H1 (cell line): Measurements from ENCODE around the gene TP73. TPM values are rescaled to one million over a fixed set of nuclear protein-coding genes. Genes with fewer than 3 reads are reported as not detected.

ENCODE experiments used
- CTCF ChIA-PET: fragments of 300-600 bp; sonication (Branson Sonifier 250); formaldehyde crosslinking; loops from one replicate; lab custom pipeline; 2021; ENCODE audit not compliant: partially characterized antibody; lab: Charles Lee
- POLR2A ChIA-PET: fragments of 300-600 bp; sonication (Branson Sonifier 250); formaldehyde crosslinking; loops from one replicate; lab custom pipeline; 2021; ENCODE audit warnings: inconsistent platforms; ENCODE audit not compliant: partially characterized antibody; lab: Charles Lee
- DNase-seq, 2 experiments: peaks; one replicate each; pipeline versions ENCODE4 v3.0.0 to v3.0.0-alpha.2; 2010 to 2022; ENCODE audit warnings: low spot score in 2 of 2, low read depth in 1 of 2, mixed read lengths in 1 of 2
- FAIRE-seq: peaks from 2 replicates; lab custom pipeline; 2011; peaks lifted over from hg19 to GRCh38; lab: Jason Lieb, UNC
- H2AFZ ChIP-seq: 2 replicates; pipeline ENCODE4 v1.8.1; 2012; ENCODE audit warnings: low read length, inconsistent platforms
- H2AK5ac ChIP-seq: 2 replicates; pipeline ENCODE4 v1.6.1; 2013; ENCODE audit warnings: low read depth, low read length
- H2BK120ac ChIP-seq: replicated peaks from 2 replicates; pipeline ENCODE3; 2013; ENCODE audit warnings: low read depth, low read length, inconsistent platforms
- H2BK12ac ChIP-seq: 2 replicates; pipeline ENCODE4 v1.6.1; 2013; ENCODE audit warnings: low read depth, low read length
- H2BK15ac ChIP-seq: 2 replicates; pipeline ENCODE4 v1.6.1; 2013; ENCODE audit warnings: low read length
- H2BK20ac ChIP-seq: 2 replicates; pipeline ENCODE4 v1.6.1; 2013; ENCODE audit warnings: low read length
- H2BK5ac ChIP-seq: 2 replicates; pipeline ENCODE4 v1.6.1; 2013; ENCODE audit warnings: low read depth, low read length
- H3K14ac ChIP-seq: 2 replicates; pipeline ENCODE4 v1.6.1; 2013; ENCODE audit warnings: inconsistent platforms; ENCODE audit not compliant: insufficient read length
- H3K18ac ChIP-seq: 2 replicates; pipeline ENCODE4 v1.6.1; 2013; ENCODE audit warnings: low read length; ENCODE audit errors: extremely low read depth
- H3K23ac ChIP-seq: 2 replicates; pipeline ENCODE4 v1.6.1; 2013; ENCODE audit warnings: inconsistent platforms; ENCODE audit not compliant: insufficient read length
- H3K23me2 ChIP-seq: 2 replicates; pipeline ENCODE4 v1.6.1; 2013; ENCODE audit warnings: low read depth, low read length
- H3K27ac ChIP-seq: 2 replicates; pipeline ENCODE4 v1.6.1; 2011; ENCODE audit warnings: low read depth, low read length, inconsistent platforms
- H3K27me3 ChIP-seq, 4 experiments: replicated peaks in 1 of 4; 1 replicate in 1 of 4; 2 replicates in 3 of 4; pipeline versions ENCODE4 v1.6.1 to v1.8.1; 2011 to 2013; ENCODE audit warnings: low read length in 3 of 4, mild to moderate bottlenecking in 3 of 4, inconsistent platforms in 2 of 4, mixed read lengths in 2 of 4, moderate library complexity in 1 of 4; ENCODE audit not compliant: control insufficient read depth in 3 of 4, insufficient read depth in 3 of 4; ENCODE audit errors: extremely low read depth in 1 of 4
- H3K36me3 ChIP-seq, 4 experiments: 2 replicates each; pipeline versions ENCODE4 v1.6.1 to v1.8.1; 2011 to 2013; ENCODE audit warnings: mild to moderate bottlenecking in 4 of 4, low read length in 3 of 4, moderate library complexity in 2 of 4, control low read depth in 1 of 4, inconsistent platforms in 1 of 4; ENCODE audit not compliant: insufficient read depth in 4 of 4, control insufficient read depth in 2 of 4
- H3K4ac ChIP-seq: replicated peaks from 2 replicates; pipeline ENCODE3; 2013; ENCODE audit warnings: low read length, low read depth, mixed read lengths, inconsistent platforms; ENCODE audit not compliant: insufficient read length
- H3K4me1 ChIP-seq, 4 experiments: replicated peaks in 1 of 4; 1 replicate in 1 of 4; 2 replicates in 3 of 4; pipeline versions ENCODE4 v1.6.1 to v1.8.1; 2011 to 2013; ENCODE audit warnings: low read length in 3 of 4, inconsistent platforms in 2 of 4, mixed read lengths in 1 of 4; ENCODE audit not compliant: insufficient read depth in 4 of 4, control insufficient read depth in 3 of 4
- H3K4me2 ChIP-seq, 2 experiments: 2 replicates each; pipeline versions ENCODE4 v1.6.1 to v1.8.1; 2011 to 2013; ENCODE audit warnings: low read depth in 2 of 2, low read length in 2 of 2, control low read depth in 1 of 2, inconsistent platforms in 1 of 2, mild to moderate bottlenecking in 1 of 2; ENCODE audit not compliant: insufficient read depth in 1 of 2
- H3K4me3 ChIP-seq, 4 experiments: fragments of 200-600, 300-600 bp in 1 of 4; sonication (generic), shearing (Covaris generic), sonication (Bioruptor Twin) in 1 of 4; 2 replicates each; pipeline versions ENCODE4 v1.5.1 to v1.8.1; 2011 to 2016; ENCODE audit warnings: low read length in 4 of 4, low read depth in 3 of 4, control low read depth in 2 of 4, inconsistent platforms in 2 of 4, mild to moderate bottlenecking in 2 of 4, mixed read lengths in 1 of 4, moderate library complexity in 1 of 4; ENCODE audit not compliant: insufficient read depth in 2 of 4; ENCODE audit errors: extremely low read depth in 1 of 4
- H3K56ac ChIP-seq: replicated peaks from 2 replicates; pipeline ENCODE3; 2013; ENCODE audit warnings: low read depth, mild to moderate bottlenecking, mixed read lengths, low read length, inconsistent platforms; ENCODE audit not compliant: insufficient read length
- H3K79me1 ChIP-seq: 2 replicates; pipeline ENCODE4 v1.6.1; 2013; ENCODE audit warnings: low read depth, low read length, control low read depth
- H3K79me2 ChIP-seq, 2 experiments: 2 replicates each; pipeline versions ENCODE4 v1.6.1 to v1.8.1; 2012 to 2013; ENCODE audit warnings: low read length in 2 of 2, mild to moderate bottlenecking in 2 of 2, inconsistent platforms in 1 of 2; ENCODE audit not compliant: insufficient read depth in 2 of 2, control insufficient read depth in 1 of 2
- H3K9ac ChIP-seq, 4 experiments: replicated peaks in 1 of 4; 1 replicate in 1 of 4; 2 replicates in 3 of 4; pipeline versions ENCODE4 v1.6.1 to v1.8.1; 2011 to 2013; ENCODE audit warnings: low read depth in 3 of 4, low read length in 3 of 4, control low read depth in 2 of 4, mild to moderate bottlenecking in 2 of 4, moderate library complexity in 2 of 4, inconsistent platforms in 1 of 4; ENCODE audit errors: extremely low read depth in 1 of 4
- H3K9me3 ChIP-seq, 2 experiments: 2 replicates each; pipeline versions ENCODE4 v1.6.1 to v1.8.1; 2012 to 2013; ENCODE audit warnings: mild to moderate bottlenecking in 2 of 2, moderate library complexity in 2 of 2, control low read depth in 1 of 2, inconsistent platforms in 1 of 2, low read depth in 1 of 2, low read length in 1 of 2, mixed read lengths in 1 of 2; ENCODE audit not compliant: insufficient read depth in 2 of 2
- H4K20me1 ChIP-seq, 2 experiments: replicated peaks in 1 of 2; 2 replicates each; pipeline versions ENCODE3 to v1.8.1; 2011 to 2013; ENCODE audit warnings: inconsistent platforms in 2 of 2, low read length in 2 of 2, mild to moderate bottlenecking in 1 of 2; ENCODE audit not compliant: insufficient read depth in 2 of 2, control insufficient read depth in 1 of 2
- H4K5ac ChIP-seq: 2 replicates; pipeline ENCODE4 v1.6.1; 2013; ENCODE audit warnings: low read length, low read depth, mixed read lengths, inconsistent platforms; ENCODE audit not compliant: insufficient read length
- H4K8ac ChIP-seq: 2 replicates; pipeline ENCODE4 v1.8.0; 2013; ENCODE audit warnings: mild to moderate bottlenecking, moderate library complexity, low read length, inconsistent platforms; ENCODE audit not compliant: insufficient read depth; ENCODE audit errors: extremely low read depth
- H4K91ac ChIP-seq: replicated peaks from 2 replicates; pipeline ENCODE3; 2013; ENCODE audit warnings: low read length, mixed read lengths, inconsistent platforms; ENCODE audit not compliant: insufficient read length
- CHD1 ChIP-seq: IDR thresholded peaks from 2 replicates; pipeline ENCODE4 v1.6.1; 2012; ENCODE audit warnings: low read depth, low read length, improper control_type of control experiment
- GTF2F1 ChIP-seq: IDR thresholded peaks from 2 replicates; pipeline ENCODE4 v1.6.1; 2012; ENCODE audit warnings: low read depth, low read length, improper control_type of control experiment, borderline replicate concordance
- JUN ChIP-seq: IDR thresholded peaks from 2 replicates; pipeline ENCODE4 v1.6.1; 2011; ENCODE audit warnings: low read depth, mild to moderate bottlenecking, improper control_type of control experiment, low read length
- PHF8 ChIP-seq: fragments of 200-600 bp; sonication (generic); conservative IDR thresholded peaks from 2 replicates; pipeline ENCODE4 v1.7.1; 2012; ENCODE audit warnings: low read depth, mild to moderate bottlenecking, inconsistent platforms, low read length, moderate library complexity
- POLR2A ChIP-seq, 2 experiments: IDR thresholded peaks; 1 replicate in 1 of 2; 2 replicates in 1 of 2; pipeline ENCODE4 v1.6.1; 2011; ENCODE audit warnings: low read depth in 2 of 2, low read length in 2 of 2, mild to moderate bottlenecking in 2 of 2; ENCODE audit errors: control extremely low read depth in 1 of 2
- RAD21 ChIP-seq, 2 experiments: IDR thresholded peaks in 1 of 2; conservative IDR thresholded peaks in 1 of 2; 2 replicates each; pipeline ENCODE4 v1.6.1; 2011; ENCODE audit warnings: low read depth in 2 of 2, low read length in 2 of 2, improper control_type of control experiment in 1 of 2, inconsistent platforms in 1 of 2, mild to moderate bottlenecking in 1 of 2, moderate library complexity in 1 of 2
- SIRT6 ChIP-seq: IDR thresholded peaks from one replicate; pipeline ENCODE4 v1.7.1; 2012; ENCODE audit warnings: low read length, inconsistent platforms
- WGBS, 2 experiments: shearing (Covaris generic) in 1 of 2; methylation state at CpG; one replicate each; pipeline versions ENCODE4 v1.1.6 to v1.1.7; 2013 to 2015; ENCODE audit warnings: low lambda C conversion rate in 2 of 2, mixed read lengths in 2 of 2, inconsistent platforms in 1 of 2, low coverage in 1 of 2, missing lambda C conversion rate in 1 of 2; ENCODE audit not compliant: insufficient replicate concordance in 2 of 2, insufficient coverage in 1 of 2, insufficient read length in 1 of 2; ENCODE audit errors: extremely low coverage in 1 of 2, missing lambda C conversion rate in 1 of 2; 5-methylcytosine and 5-hydroxymethylcytosine counted together
- polyA plus RNA-seq, 7 experiments: library from polyadenylated mRNA; depleted of rRNA in 3 of 7; stranded (reverse) in 5 of 7; unstranded in 2 of 7; fragments of >200 nt in 5 of 7; fragments of 200-250 nt in 2 of 7; gene quantifications; 1 replicate in 5 of 7; 2 replicates in 1 of 7; 4 replicates in 1 of 7; pipeline versions ENCODE4 v1.2.1 to v1.2.3, GENCODE V29; 2011 to 2013; ENCODE audit warnings: missing spikeins in 2 of 7, mixed read lengths in 2 of 7
- total RNA-seq: library from RNA; stranded (reverse); fragmentation: NEBNext Ultra II Directional; extraction: Animal tissue kit (Norgen Biotek cat#: 25700); gene quantifications from 2 replicates; pipeline ENCODE4 v1.2.1, GENCODE V29; 2021
- TF ChIP-seq, protein P1 (sequence below): IDR thresholded peaks from 2 replicates; pipeline ENCODE4 v1.6.1; 2012; ENCODE audit warnings: low read length, inconsistent platforms

Gene TP73
- total and polyA plus RNA-seq, 2 of the 8 experiments (the other 6 are each of a cell fraction or from before 2014, with no cell fraction given) = 2.6 to 3.1 TPM

DNA sequence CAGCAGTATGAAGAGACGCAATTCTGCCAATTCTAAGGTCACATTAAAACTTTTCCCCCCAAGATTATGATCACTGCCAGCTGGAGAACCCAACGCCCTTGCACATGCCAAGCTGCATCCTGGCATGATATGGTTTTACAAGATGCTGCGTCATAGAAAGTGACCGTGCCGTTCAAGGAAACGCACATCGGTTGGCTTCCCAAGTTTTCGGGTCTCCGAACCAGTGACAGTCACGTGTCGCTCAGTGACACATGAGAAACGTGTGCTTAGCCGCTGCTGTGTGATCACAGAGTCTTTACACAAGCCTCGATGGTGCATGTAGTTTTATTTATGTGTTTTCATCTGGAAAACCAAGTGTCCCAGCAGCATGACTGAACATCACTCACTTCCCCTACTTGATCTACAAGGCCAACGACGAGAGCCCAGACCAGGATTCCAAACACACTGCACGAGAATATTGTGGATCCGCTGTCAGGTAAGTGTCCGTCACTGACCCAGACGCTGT is 127.6 kb downstream of the TP73 start:
- Histone ChIP-seq H2BK120ac (no peak overlapping the region), H3K27me3 (no peaks in the 10 kb centered on the region; a peak in 1 of 7 replicates), H4K91ac (no peak overlapping the region), H2BK12ac (no peak overlapping the region), H3K4me2 (no peak overlapping the region), H2AK5ac (no peak overlapping the region), H3K23me2 (no peaks in the 10 kb centered on the region), H3K4me1 (peaks cover 0 to 15% (median 7%) of the 10 kb centered on the region in 4 experiments; a peak in 6 of 7 replicates), H3K4ac (no peak overlapping the region), H2BK20ac (no peak overlapping the region), H3K23ac (no peak overlapping the region), H4K20me1 (peaks cover 10 to 23% of the 10 kb centered on the region in 2 experiments), H3K79me2 (no peaks in the 10 kb centered on the region), H2AFZ (no peak overlapping the region)
- CTCF ChIA-PET = interaction anchor here (0.6 to 1.6 kb wide), 2 partner anchors 56 to 1728 kb away, joined by 3 read pairs; no protein-coding TSS in a partner anchor
- TF ChIP-seq PHF8 (no peak), CHD1 (no peak), GTF2F1 (no peak), JUN (no peak), POLR2A (IDR thresholded peaks at IDR 0.05; ENCODE audit: control extremely low read depth in 1 of 2, low read depth in 2 of 2, low read length in 2 of 2) (no peak), RAD21 (IDR thresholded peaks at IDR 0.05 in 1 of 2, conservative IDR thresholded peaks at IDR 0.05 in 1 of 2; ENCODE audit: low read depth in 2 of 2, low read length in 2 of 2) (no peak), SIRT6 (no peak)
- TF ChIP-seq, protein P1, sequence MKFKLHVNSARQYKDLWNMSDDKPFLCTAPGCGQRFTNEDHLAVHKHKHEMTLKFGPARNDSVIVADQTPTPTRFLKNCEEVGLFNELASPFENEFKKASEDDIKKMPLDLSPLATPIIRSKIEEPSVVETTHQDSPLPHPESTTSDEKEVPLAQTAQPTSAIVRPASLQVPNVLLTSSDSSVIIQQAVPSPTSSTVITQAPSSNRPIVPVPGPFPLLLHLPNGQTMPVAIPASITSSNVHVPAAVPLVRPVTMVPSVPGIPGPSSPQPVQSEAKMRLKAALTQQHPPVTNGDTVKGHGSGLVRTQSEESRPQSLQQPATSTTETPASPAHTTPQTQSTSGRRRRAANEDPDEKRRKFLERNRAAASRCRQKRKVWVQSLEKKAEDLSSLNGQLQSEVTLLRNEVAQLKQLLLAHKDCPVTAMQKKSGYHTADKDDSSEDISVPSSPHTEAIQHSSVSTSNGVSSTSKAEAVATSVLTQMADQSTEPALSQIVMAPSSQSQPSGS = no peak
- TF ChIP-seq, all 59 proteins: peak for 0
- POLR2A ChIA-PET = interaction anchor here (1.0 to 5.8 kb wide), 3 partner anchors 10 to 22 kb away, joined by 3 to 84 read pairs (median 13); partner anchors contain the start of gene LRRC47
- peaks cover 28 to 50% (median 48%) of the 10 kb centered on the region in 4 experiments for H3K36me3 ChIP-seq
- no peak overlapping the region for H3K27ac ChIP-seq
- no peak overlapping the region for H3K14ac ChIP-seq
- no peak overlapping the region for H3K56ac ChIP-seq
- FAIRE-seq (no peak), DNase-seq (no peak)
- H3K9me3 ChIP-seq = no peaks in the 10 kb centered on the region
- no peak overlapping the region for H3K18ac ChIP-seq
- H2BK5ac ChIP-seq = no peak overlapping the region
- 94% methylated on average over 20 of the region's 20 CpGs; no CpG with 5 or more reads in 1 of the 2 experiments for WGBS, 2 experiments
- no peak overlapping the region for H4K8ac ChIP-seq
- H2BK15ac ChIP-seq = no peak overlapping the region
- H3K4me3 ChIP-seq = no peak overlapping the region
- no peak overlapping the region for H4K5ac ChIP-seq
- peaks cover 2% of the 10 kb centered on the region; the same call in 1 of the 2 replicates for H3K79me1 ChIP-seq
- no peak overlapping the region for H3K9ac ChIP-seq
